Retina (tissue), 1 donor: ENCODE results near the gene CIZ1.
"Not testable (repeated sequence)": the region's sequence is repeated elsewhere in the genome, so short reads cannot be mapped to it uniquely, and the experiment has no call there.

Source experiments
- DNase-seq: peaks from one replicate; pipeline ENCODE4 v3.0.0-alpha.2; 2016

The CIZ1 gene

GRCh38 chr9:128144239-128145181 lies 46.9 kb downstream of the CIZ1 start:
- no peak for DNase-seq

GRCh38 chr9:128143525-128144238 lies 47.7 kb downstream of the CIZ1 start:
- DNase-seq = no peak

GRCh38 chr9:128142596-128142995 lies 48.8 kb downstream of the CIZ1 start:
- no peak for DNase-seq

- no peak for DNase-seq
Measured at GRCh38 chr9:128142061-128142460, 49.3 kb downstream of the CIZ1 start.

- DNase-seq = no peak
Measured at GRCh38 chr9:128141604-128142003, 49.8 kb downstream of the CIZ1 start.

- no peak for DNase-seq
Measured at GRCh38 chr9:128139621-128140020, 51.8 kb downstream of the CIZ1 start.

GRCh38 chr9:128138001-128138400 lies 53.4 kb downstream of the CIZ1 start:
- no peak for DNase-seq

- DNase-seq = no peak
Measured at GRCh38 chr9:128136816-128137793, 54.3 kb downstream of the CIZ1 start.

GRCh38 chr9:128135561-128135960 lies 55.8 kb downstream of the CIZ1 start:
- not testable (repeated sequence) for DNase-seq

- DNase-seq = peak; percentile 50
Measured at GRCh38 chr9:128132139-128132538, 59.2 kb downstream of the CIZ1 start.

GRCh38 chr9:128131346-128131745 lies 60.0 kb downstream of the CIZ1 start:
- DNase-seq = not testable (repeated sequence)

GRCh38 chr9:128130651-128131050 lies 60.7 kb downstream of the CIZ1 start:
- not testable (repeated sequence) for DNase-seq

- DNase-seq = not testable (repeated sequence)
Measured at GRCh38 chr9:128129976-128130590, 61.3 kb downstream of the CIZ1 start.

- DNase-seq = no peak
Measured at GRCh38 chr9:128128836-128129590, 62.4 kb downstream of the CIZ1 start.

GRCh38 chr9:128127990-128128835 lies 63.2 kb downstream of the CIZ1 start:
- DNase-seq = peak; percentile 99

- peak; percentile 95 for DNase-seq
Measured at GRCh38 chr9:128127568-128127989, 63.8 kb downstream of the CIZ1 start, which contains the start of gene PTGES2. PTGES2 (minus strand) TSS chr9:128127729; CDS start chr9:128127717, 12 bp downstream.

GRCh38 chr9:128125580-128126354 lies 65.6 kb downstream of the CIZ1 start:
- DNase-seq = no peak

- DNase-seq = peak; percentile 57
Measured at GRCh38 chr9:128124873-128125579, 66.3 kb downstream of the CIZ1 start.

GRCh38 chr9:128124451-128124850 lies 66.9 kb downstream of the CIZ1 start:
- no peak for DNase-seq
